GM18505 (cell line): ENCODE results near the gene ARHGAP6.

Experiments
- ATAC-seq: cut with Tn5 transposase; IDR thresholded peaks from one replicate; pipeline ENCODE4 v1.9.1; 2021; ENCODE audit not compliant: unreplicated experiment
- POLR2A ChIP-seq: IDR thresholded peaks from 4 replicates; pipeline ENCODE4 v1.6.1; 2011; ENCODE audit warnings: borderline replicate concordance; ENCODE audit not compliant: insufficient read depth, insufficient read length; ENCODE audit errors: extremely low read depth

Gene ARHGAP6

GRCh38 chrX:11666952-11667685 lies 1.4 kb upstream of the ARHGAP6 start:
- ATAC-seq, result no peak
- TF ChIP-seq POLR2A, result no peak

DNA sequence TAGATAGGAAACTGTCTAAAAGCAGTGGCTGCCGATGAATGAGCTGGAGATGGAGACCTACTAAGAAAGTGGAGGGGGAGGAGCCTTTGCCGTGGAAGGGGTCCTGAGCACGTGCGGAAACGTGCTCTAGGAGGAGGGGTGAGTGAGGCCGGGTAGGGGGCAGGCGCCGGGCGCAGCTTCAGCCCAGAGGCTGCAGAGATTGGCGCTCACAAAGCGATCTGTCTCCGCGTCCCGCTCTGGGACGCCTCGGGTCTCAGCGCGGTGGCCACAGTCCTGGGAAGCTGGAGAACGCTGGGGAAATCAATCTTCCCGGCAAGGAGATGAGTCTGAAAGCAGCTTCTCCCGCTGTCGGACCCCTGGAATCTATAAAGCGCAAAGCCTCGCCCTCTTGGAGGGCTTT lies 444 bp upstream of the ARHGAP6 start:
- no peak for TF ChIP-seq POLR2A
- ATAC-seq, result no peak

DNA sequence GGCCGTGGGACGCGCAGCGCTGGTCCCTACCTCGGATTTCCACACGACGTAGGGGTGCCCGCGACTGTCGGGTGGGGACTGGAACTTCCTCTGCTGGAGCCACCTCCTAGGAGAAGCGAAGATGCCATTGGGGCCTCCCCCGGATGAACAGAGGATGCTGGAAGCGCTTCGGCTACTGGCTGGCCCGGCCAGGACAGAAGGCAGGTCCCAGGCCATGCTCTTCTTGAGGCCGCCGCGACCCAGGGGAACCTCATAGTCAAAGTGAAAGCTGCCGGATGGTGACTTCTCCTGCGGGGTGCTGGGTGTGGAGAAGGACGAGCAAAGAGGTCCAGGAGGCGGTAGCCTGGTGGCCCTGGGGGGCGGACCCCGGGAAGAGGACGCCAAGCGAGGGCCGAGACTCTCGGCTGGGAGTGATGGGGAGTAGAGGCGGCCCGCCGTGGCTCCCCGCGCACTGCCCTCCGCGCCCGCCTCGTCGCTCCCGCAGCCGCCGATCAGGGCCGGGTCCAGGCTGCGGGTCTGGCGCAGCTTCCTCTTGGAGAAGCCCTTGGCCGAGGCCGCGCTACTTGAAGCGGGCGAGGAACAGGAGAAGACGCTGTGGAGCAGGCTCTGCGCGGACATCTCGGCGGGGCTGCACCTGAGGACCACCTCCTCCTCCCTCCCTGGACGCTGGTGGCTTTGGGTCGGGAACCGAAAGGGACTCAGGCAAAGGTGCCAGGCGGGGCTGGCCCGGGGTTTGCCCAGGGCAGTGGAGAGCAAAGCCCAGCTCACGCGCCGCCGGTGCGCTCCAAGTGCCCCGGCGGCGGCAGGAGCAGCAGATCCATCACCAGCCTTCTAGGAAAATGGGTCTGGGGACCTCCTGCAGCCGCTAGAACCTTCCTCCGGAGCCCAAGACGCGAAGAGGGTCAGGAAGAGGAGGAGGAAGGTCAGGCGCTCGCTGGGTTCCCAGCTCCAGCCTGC lies 1.2 kb downstream of the ARHGAP6 start:
- ATAC-seq, result no peak
- TF ChIP-seq POLR2A, result no peak

GRCh38 chrX:11663875-11664210 lies 1.9 kb downstream of the ARHGAP6 start:
- TF ChIP-seq POLR2A, result no peak
- no peak for ATAC-seq

DNA sequence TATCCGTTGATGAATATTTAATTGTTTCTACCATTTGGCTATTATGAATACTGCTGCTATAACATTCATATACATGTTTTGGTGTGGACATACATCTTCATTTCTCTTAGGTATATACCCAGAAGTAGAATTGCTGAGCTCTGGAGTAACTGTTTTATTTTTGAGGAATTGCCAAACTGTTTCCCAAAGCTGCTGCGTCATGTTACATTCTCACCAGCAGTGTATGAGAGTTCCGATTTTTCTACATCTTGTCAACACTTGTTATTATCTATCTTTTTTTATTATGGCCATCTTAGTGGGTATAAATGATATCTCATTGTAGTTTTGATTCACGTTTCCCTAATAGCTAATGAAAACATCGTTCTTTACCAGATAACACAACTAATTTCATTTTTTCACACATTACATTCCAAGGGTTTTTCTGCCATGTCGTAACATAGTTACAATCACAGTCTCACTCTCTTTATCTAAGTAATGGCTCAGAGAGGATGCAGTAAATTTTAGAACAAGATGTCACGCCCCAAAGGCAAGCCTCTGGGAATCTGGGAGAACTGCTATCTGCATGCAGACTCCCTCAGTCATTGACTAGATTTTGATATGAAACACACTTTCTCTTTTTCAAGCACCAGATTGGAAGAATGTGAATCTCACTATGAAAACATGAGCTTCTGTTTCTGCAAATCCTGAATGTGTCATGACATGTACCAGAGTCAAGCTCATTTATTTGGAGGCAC lies 10.3 kb downstream of the ARHGAP6 start:
- ATAC-seq, result no peak
- no peak for TF ChIP-seq POLR2A

DNA sequence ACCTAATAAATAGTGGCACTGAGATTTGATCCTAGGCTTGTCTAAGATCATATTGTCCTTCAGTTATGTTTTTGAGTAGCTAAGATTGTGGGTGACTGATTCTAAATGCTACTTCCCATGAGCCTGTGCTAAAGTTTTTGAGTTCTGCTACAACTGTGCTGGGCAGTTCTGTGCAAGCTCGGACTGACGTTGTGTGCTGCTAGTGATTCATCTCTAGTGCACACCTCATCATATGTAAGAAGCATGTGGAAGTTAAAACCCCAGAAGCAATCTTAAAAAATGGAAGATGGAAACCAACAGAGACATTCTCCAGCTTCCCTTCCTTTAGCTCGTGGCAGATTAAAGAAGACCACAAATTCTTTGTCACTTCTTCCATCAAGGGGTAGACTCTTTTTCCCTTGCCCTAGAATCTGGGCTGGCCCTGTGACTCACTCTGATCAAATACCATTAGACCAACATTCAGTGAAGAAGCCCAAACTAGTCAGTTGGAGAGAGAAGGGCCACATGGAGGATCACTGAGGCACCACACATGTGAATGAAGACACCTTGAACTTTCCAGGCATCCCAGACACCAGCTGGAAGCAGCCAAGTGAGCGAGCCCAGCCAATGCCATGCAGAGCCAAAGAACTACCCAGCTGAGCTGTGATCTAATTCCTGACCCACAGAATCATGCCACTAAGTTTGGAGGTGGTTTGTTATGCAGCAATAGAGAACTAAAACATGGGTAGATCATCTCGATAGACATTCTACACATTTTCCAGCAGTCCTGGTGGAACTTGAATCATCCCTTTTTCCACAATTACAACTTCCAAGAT lies 16.8 kb downstream of the ARHGAP6 start:
- TF ChIP-seq POLR2A, result no peak
- no peak for ATAC-seq

- no peak for TF ChIP-seq POLR2A
- ATAC-seq, result no peak
Observed at GRCh38 chrX:11647138-11647537, 18.6 kb downstream of the ARHGAP6 start.

DNA sequence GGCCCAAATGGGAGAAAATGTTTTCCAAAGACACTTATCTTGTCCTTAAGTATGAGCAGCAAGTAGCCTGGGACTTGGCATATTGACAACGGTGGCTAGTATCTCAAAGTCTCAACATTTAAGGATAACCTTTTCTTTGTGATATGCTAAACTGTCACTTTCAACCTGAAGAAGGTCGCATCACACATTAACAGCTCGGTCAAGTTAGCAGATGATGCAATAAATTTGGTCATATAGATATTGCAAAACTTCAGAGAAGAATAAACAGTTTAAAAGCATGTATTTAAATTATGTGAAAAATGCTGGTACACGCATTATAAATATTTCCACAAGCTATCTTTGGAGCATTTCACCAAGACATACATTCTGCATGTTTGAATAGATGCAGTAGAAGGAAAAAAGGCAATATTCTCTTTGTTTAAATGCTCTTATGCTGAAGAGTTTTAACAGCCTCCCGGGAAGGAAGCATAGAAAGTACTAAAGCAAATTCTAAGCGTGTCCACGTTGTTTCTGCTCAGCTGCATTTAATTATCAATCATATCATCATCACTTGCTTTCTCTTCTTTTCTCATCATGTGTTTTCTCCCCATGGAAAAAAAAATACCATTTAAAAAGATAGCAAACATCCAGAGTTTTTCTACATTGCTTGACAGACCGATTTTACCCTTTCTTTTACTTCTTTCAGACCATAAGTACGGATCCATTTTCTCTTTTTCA lies 24.2 kb downstream of the ARHGAP6 start:
- no peak for TF ChIP-seq POLR2A
- no peak for ATAC-seq

- no peak for ATAC-seq
- TF ChIP-seq POLR2A, result no peak
Observed at GRCh38 chrX:11640089-11640488, 25.6 kb downstream of the ARHGAP6 start.

- no peak for ATAC-seq
- no peak for TF ChIP-seq POLR2A
Observed at GRCh38 chrX:11632732-11633131, 33.0 kb downstream of the ARHGAP6 start.

DNA sequence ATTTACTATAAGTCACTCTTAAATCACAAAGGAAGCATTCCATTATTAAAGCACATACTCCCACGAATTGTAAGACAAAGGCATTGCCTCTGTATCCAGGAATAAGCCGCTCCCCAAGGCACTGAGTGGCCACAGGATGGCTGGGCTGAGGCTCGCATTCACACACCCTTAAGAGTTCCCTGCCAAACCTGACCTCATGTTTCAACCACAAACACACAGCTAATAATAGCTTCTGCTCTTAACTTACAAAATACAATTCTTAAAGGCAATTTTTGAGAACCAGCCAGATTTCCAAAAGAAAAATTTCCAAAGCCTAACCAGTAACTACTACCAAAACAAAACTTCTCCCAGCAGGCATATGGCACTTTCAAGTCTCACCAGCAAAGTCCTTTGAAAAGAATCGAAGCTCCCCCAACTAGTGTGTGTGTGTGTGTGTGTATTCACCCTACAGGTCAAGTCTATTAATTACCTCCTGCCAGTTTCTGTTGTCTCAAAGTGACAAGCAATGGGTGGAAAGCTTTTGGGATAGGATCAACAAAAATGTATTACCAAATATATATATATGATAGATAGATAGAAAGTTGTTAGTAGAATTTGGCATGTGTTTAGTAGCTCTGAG lies 36.0 kb downstream of the ARHGAP6 start:
- no peak for ATAC-seq
- no peak for TF ChIP-seq POLR2A

- no peak for ATAC-seq
Observed at GRCh38 chrX:11628399-11628798, 37.3 kb downstream of the ARHGAP6 start.

More at GRCh38 chrX:11628399-11628798, 37.3 kb downstream of the ARHGAP6 start:
- TF ChIP-seq POLR2A, result no peak
